HG03064 (cell line): ENCODE results near the gene FRY.

Experiments used
- ATAC-seq: cut with Tn5 transposase; IDR thresholded peaks from one replicate; pipeline ENCODE4 v1.9.1; 2021; ENCODE audit warnings: low read depth; ENCODE audit not compliant: unreplicated experiment

The FRY gene

DNA sequence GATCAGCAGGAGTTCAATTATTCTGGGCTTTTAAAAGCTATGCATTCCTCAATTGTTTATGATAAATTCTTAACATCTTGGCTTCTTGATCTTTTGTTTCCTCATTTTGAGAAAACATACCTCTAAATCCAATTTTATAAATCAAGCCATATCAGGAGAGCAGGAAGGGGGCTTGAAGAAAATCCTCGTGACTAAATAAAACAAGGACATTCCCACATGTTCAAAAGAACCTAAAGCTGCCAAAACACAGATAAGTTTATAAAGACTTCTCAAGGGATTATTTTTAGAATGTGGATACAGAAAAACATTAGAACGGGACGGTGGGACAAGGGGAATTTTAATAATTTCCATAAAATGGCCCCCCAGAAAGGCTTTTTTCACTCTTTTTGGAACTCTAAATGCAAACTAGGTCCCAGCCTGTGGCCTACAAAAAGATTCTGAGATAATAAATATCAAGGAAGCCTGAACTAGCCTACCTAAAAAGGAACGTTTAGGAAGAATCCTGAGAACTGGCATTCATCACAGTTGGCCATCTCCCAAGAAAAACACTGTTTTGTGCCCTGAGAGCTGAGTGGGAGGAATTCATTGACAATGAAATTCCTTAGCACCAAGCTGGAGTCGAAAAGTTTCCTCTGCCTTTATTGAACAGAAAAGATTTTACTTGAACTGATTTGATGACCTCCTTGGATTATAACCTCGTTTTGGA, 253.5 kb downstream of the FRY start:
- no peak for ATAC-seq

DNA sequence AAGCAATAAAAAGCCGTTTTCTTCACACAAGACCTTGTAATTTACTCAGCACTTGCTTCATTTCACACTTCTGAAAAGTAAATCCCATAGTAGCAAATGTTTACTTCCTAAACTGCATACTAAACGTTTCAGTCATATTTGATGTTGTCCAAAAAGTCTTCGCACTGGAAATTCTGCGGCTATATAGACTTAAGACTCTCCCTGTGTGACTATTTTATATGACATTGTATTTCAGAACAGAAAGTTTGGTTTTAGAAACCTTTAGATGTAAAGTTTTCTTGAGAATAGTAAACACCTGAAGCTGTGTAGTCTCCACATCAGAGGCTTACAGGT, 254.0 kb downstream of the FRY start:
- ATAC-seq = no peak

- no peak for ATAC-seq
These were observed 265.6 kb downstream of the FRY start for GRCh38 chr13:32297206-32297605.

DNA sequence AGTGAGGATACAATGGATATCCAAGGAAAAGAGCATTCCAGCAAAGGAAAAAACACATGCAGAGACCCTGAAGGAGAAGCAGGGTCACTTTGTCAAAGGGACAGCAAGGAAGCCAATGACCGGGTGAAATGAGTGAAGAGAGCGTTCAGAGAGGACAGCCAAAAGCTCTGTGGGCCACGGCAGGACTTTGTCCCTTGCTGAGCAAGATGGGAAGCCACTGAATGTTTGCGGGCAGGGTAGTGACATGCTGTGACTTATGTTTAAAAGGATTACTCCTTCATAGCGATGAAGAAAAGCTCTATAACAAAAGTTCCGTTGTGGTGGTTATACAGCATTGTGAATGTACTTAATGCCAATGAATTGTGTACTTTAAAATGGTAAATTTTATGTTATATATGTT, 267.1 kb downstream of the FRY start:
- ATAC-seq = no peak

GRCh38 chr13:32299893-32300292, 268.3 kb downstream of the FRY start:
- no peak for ATAC-seq

GRCh38 chr13:32300406-32300805, 268.8 kb downstream of the FRY start:
- no peak for ATAC-seq

- no peak for ATAC-seq
These were observed 269.3 kb downstream of the FRY start for GRCh38 chr13:32300920-32301319.

DNA sequence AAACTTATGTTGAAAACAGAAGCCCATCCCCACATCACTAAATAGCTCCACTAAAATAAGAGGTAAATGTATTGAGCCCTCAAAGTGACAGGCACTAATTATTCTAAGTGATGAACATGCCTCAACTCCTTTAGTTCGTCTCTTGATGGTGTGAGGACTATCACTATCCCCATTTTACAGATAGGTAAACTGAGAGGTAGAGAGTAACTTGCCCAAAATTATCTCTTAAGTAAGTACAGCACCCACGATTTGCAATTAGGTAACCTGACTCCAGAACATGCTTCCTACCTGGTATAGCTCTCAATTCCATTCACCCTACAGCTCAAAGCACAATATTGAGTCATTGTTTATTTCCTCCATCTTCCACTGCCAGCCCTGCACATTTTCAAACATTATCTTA, 270.9 kb downstream of the FRY start:
- no peak for ATAC-seq

DNA sequence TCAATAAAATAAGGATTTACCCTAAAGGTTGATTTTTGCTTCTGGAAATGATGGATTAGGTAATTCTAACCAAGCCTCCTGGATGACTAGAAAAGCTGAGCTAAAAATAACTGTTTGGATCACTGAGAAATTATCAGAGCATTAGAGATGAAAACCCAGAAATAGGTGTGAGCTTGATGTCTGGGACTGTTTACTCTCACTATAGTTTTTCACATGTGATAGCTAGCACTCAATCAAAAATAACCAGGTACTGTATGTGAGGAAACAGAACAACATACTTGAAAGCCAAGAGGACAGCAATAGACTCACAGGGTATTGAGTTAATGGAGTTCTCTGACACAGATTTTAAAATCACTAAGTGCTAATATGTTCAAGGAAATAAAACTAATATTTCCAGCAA, 274.1 kb downstream of the FRY start:
- no peak for ATAC-seq

GRCh38 chr13:32309312-32310133, 277.9 kb downstream of the FRY start:
- no peak for ATAC-seq

DNA sequence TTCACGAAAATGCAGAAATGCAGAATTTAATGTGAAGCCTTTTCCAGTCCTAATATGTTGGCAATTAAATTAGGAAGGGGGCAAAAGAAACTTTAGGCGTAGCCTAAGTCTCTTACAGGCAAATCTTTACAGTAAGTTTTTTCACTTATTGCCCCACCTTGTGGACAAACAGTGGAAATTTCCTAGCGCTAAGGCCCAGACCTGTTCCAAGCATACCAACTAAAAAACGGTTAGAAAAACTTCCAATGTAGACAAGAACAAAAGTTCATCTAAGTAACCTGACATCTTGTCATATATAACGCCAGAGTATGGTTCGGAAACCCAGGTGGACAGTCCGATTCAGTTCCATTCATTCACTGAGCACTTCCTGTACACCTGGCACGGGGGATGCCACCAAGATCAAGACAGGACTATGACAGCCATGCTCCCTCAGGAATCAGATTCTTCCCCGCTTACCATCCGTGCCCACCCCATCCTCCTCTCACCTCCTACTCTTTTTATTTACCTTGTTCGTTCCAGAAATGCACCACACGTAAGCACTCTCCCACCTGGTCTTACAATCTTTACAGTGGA, 278.6 kb downstream of the FRY start:
- ATAC-seq = peak; percentile 59

DNA sequence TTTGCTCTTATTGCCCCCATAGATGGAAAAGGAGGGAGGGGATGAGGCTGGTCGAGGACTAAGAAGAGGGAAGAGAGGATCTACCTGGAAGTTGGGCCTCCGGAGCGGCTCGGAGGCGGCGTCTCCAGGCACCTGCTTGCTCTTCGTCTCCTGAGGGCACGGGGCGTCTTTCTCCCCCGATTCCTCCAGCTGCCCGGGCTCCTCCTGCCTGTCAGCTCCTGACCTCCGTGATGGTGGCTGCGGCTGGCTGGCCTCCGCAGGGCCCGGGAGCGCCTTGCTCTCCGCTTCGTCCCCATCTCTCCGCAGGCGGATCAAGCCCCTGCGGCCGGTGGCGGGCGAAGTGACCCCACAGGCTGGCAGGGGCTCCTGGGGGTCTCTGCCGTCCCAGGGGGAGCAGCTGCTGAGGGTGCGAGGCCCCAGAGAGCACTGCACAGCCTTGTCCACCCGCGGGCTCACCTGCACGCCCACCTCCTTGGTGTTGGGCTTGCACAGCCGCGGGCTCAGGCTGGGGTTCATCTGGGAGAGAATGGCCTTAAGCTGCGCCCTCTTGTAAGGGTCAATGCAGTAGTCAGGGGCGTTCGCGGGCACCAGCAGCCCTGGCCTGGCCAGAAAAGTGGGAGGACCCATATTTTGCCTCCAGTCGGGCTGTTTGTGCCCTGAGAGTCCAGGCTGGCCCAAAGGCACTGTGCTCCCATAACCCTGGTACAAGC, 279.8 kb downstream of the FRY start:
- no peak for ATAC-seq

DNA sequence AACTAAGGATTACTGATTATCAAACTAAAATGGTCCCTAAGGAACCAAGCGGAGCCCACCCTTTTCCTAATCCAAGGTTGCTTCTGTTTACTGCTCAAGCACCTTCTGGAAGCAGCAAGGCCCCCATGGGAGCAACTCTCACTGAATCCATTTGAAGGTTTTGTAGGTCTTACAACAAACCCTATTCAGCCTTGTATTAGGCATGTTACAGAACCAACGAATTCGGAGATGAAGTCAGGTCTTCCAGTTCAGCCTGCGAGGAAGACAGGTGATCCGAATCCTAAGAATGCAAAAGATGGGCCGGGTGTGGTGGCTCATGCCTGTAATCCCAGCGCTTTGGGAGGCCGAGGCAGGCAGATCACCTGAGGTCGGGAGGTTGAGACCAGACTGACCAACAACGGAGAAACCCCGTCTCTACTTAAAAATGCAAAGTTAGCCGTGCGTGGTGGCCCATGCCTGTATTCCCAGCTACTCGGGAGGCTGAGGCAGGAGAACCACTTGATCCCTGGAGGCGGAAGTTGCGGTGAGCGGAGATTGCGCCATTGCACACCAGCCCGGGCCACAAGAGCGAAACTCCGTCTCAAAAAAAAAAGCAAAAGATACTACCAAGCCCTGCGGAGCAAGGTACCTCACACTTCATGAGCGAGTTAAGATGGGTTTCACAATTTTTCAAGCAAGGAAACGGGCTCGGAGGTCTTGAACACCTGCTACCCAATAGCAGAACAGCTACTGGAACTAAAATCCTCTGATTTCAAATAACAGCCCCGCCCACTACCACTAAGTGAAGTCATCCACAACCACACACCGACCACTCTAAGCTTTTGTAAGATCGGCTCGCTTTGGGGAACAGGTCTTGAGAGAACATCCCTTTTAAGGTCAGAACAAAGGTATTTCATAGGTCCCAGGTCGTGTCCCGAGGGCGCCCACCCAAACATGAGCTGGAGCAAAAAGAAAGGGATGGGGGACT, 283.0 kb downstream of the FRY start:
- peak; percentile 11 for ATAC-seq

- peak; percentile 90 for ATAC-seq
These were observed 283.9 kb downstream of the FRY start, which contains the start of the genes BRCA2 and ZAR1L for GRCh38 chr13:32315238-32316027. Gene BRCA2 (plus strand): TSS chr13:32315508. CDS start chr13:32316461, 953 bp downstream. Gene ZAR1L (minus strand): TSS chr13:32315363. CDS start chr13:32311925, 3,438 bp downstream.

- peak; percentile 56 for ATAC-seq
These were observed 284.4 kb downstream of the FRY start for GRCh38 chr13:32316028-32316339.

DNA sequence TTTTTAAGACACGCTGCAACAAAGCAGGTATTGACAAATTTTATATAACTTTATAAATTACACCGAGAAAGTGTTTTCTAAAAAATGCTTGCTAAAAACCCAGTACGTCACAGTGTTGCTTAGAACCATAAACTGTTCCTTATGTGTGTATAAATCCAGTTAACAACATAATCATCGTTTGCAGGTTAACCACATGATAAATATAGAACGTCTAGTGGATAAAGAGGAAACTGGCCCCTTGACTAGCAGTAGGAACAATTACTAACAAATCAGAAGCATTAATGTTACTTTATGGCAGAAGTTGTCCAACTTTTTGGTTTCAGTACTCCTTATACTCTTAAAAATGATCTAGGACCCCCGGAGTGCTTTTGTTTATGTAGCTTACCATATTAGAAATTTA, 284.9 kb downstream of the FRY start:
- ATAC-seq = no peak

DNA sequence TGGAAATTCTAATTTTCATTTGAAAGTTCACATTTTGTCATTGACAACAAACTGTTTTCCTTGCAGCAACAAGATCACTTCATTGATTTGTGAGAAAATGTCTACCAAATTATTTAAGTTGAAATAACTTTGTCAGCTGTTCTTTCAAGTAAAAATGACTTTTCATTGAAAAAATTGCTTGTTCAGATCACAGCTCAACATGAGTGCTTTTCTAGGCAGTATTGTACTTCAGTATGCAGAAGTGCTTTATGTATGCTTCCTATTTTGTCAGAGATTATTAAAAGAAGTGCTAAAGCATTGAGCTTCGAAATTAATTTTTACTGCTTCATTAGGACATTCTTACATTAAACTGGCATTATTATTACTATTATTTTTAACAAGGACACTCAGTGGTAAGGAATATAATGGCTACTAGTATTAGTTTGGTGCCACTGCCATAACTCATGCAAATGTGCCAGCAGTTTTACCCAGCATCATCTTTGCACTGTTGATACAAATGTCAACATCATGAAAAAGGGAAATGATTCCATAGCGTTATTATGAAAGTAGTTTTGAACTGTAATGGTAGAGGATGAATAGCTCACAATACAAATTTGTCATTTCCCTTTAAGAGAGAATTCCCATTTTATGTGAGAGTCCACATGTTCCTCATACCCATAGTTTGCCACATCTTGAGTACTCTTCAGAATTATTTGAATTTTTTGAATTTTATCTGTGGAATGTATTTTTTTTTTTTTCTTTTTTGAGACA, 286.3 kb downstream of the FRY start:
- no peak for ATAC-seq

- ATAC-seq = no peak
These were observed 289.0 kb downstream of the FRY start for GRCh38 chr13:32320528-32320927.

DNA sequence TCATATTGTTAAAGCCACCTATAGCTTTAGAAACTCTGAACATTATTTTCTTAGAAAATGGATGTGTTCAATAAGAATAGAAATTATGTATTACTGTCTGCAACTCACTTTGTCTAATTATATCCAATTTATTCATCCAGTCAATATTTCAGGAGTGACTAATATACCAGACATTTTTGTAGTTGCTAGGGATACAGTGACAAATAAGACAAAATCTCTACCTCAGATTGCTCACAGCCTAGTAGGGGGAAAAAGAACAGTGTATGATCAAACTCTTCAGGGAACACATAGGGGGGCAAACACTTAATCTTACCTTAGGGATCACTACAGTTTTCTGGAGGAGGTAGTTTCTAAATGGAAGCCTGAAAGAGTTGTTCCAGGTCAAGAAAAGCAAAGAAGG, 292.3 kb downstream of the FRY start:
- ATAC-seq = no peak
